GM23338 (cell line): ENCODE data around the gene DMAC1. TPM values are rescaled to one million over a fixed set of nuclear protein-coding genes. Genes with fewer than 3 reads are reported as not detected.

Experiments
- ATAC-seq: fragments of 200-7000 bp; cut with Tn5 transposase; 3 replicates; pipeline ENCODE4 v1.9.1; 2020
- DNase-seq: peaks from one replicate; pipeline ENCODE4 v3.0.0-alpha.2; 2015; ENCODE audit warnings: low spot score
- H2AFZ ChIP-seq: fragments of 200-600 bp; sonication (generic); 2 replicates; pipeline ENCODE4 v1.8.0; 2016; ENCODE audit warnings: antibody characterized with exemption, mild to moderate bottlenecking, moderate library complexity
- H3F3A ChIP-seq: fragments of 200-600 bp; sonication (generic); replicated peaks from 2 replicates; pipeline ENCODE4 v1.8.0; 2017; ENCODE audit warnings: antibody characterized with exemption, mixed run types, low read depth
- H3K27ac ChIP-seq: fragments of 200-600 bp; sonication (generic); 2 replicates; pipeline ENCODE4 v1.6.1; 2016; ENCODE audit warnings: low read depth
- H3K27me3 ChIP-seq: fragments of 200-600 bp; sonication (generic); 2 replicates; pipeline ENCODE4 v1.8.0; 2016; ENCODE audit warnings: mild to moderate bottlenecking, mixed run types, moderate library complexity; ENCODE audit not compliant: insufficient read depth
- H3K36me3 ChIP-seq: fragments of 200-600 bp; sonication (generic); 2 replicates; pipeline ENCODE4 v1.8.0; 2016; ENCODE audit warnings: mild to moderate bottlenecking; ENCODE audit not compliant: insufficient read depth
- H3K4me1 ChIP-seq: fragments of 200-600 bp; sonication (generic); 2 replicates; pipeline ENCODE4 v1.8.0; 2016; ENCODE audit warnings: mild to moderate bottlenecking, moderate library complexity; ENCODE audit not compliant: insufficient read depth
- H3K4me2 ChIP-seq: fragments of 200-600 bp; sonication (generic); 2 replicates; pipeline ENCODE4 v1.7.1; 2017; ENCODE audit warnings: mixed run types
- H3K4me3 ChIP-seq: fragments of 200-600 bp; sonication (generic); 2 replicates; pipeline ENCODE4 v1.6.1; 2016; ENCODE audit warnings: mixed run types
- H3K79me2 ChIP-seq: fragments of 200-600 bp; sonication (generic); replicated peaks from 2 replicates; pipeline ENCODE4 v1.8.0; 2017; ENCODE audit warnings: mild to moderate bottlenecking; ENCODE audit not compliant: insufficient read depth
- H3K9me2 ChIP-seq: fragments of 200-600 bp; sonication (generic); 2 replicates; pipeline ENCODE4 v1.8.0; 2017; ENCODE audit not compliant: insufficient read depth
- H4K20me1 ChIP-seq: fragments of 200-600 bp; sonication (generic); replicated peaks from 2 replicates; pipeline ENCODE4 v1.8.0; 2017; ENCODE audit warnings: mild to moderate bottlenecking; ENCODE audit not compliant: insufficient read depth
- H3K27ac Mint-ChIP-seq: 2 replicates; pipeline ENCODE4 v1.8.0; 2020; ENCODE audit warnings: inconsistent platforms, mild to moderate bottlenecking, moderate library complexity, mixed read lengths
- H3K27me3 Mint-ChIP-seq: 3 replicates; pipeline ENCODE4 v1.8.0; 2022; ENCODE audit warnings: low read depth, mild to moderate bottlenecking, moderate library complexity, mixed read lengths, inconsistent platforms; ENCODE audit not compliant: insufficient read depth, poor library complexity
- H3K36me3 Mint-ChIP-seq: 3 replicates; pipeline ENCODE4 v1.8.0; 2021; ENCODE audit warnings: low read depth, mild to moderate bottlenecking, inconsistent platforms, moderate library complexity, mixed read lengths
- H3K4me1 Mint-ChIP-seq: 3 replicates; pipeline ENCODE4 v1.8.0; 2020; ENCODE audit warnings: mild to moderate bottlenecking, inconsistent platforms, mixed read lengths
- H3K4me3 Mint-ChIP-seq: 3 replicates; pipeline ENCODE4 v1.8.0; 2021; ENCODE audit warnings: moderate library complexity, mild to moderate bottlenecking, inconsistent platforms, mixed read lengths
- H3K9me3 Mint-ChIP-seq: 3 replicates; pipeline ENCODE4 v1.8.0; 2020; ENCODE audit warnings: moderate library complexity, mild to moderate bottlenecking, inconsistent platforms, mixed read lengths
- CREB1 ChIP-seq: fragments of 250-450 bp; sonication (Bioruptor Pico); IDR thresholded peaks from 2 replicates; pipeline ENCODE4 v1.5.0; 2020; ENCODE audit warnings: low read depth, mild to moderate bottlenecking, moderate library complexity
- EZH2 ChIP-seq: fragments of 200-600 bp; sonication (generic); IDR thresholded peaks from one replicate; pipeline ENCODE4 v1.8.0; 2017; ENCODE audit warnings: antibody characterized with exemption, mild to moderate bottlenecking, low read depth; ENCODE audit not compliant: unreplicated experiment
- EZH2phosphoT487 ChIP-seq: fragments of 200-600 bp; sonication (generic); IDR thresholded peaks from one replicate; pipeline ENCODE4 v1.8.1; 2018; ENCODE audit warnings: antibody characterized with exemption; ENCODE audit not compliant: unreplicated experiment
- JUNB ChIP-seq: IDR thresholded peaks from one replicate; pipeline ENCODE4 v1.6.1; 2016; ENCODE audit warnings: antibody characterized with exemption; ENCODE audit not compliant: unreplicated experiment
- NANOG ChIP-seq: IDR thresholded peaks from 2 replicates; pipeline ENCODE4 v1.6.1; 2016; ENCODE audit warnings: antibody characterized with exemption, borderline replicate concordance
- POLR2AphosphoS5 ChIP-seq: IDR thresholded peaks from 2 replicates; pipeline ENCODE4 v1.6.1; 2016; ENCODE audit warnings: antibody characterized with exemption, low read depth
- STAT1 ChIP-seq: IDR thresholded peaks from one replicate; pipeline ENCODE4 v1.6.1; 2016; ENCODE audit warnings: antibody characterized with exemption; ENCODE audit not compliant: unreplicated experiment
- ZNF114 ChIP-seq: fragments of 250-450 bp; sonication (Bioruptor Pico); IDR thresholded peaks from 2 replicates; pipeline ENCODE4 v1.5.0; 2020; ENCODE audit warnings: mild to moderate bottlenecking, moderate library complexity
- ZNF331 ChIP-seq: fragments of 250-450 bp; sonication (Bioruptor Pico); IDR thresholded peaks from 2 replicates; pipeline ENCODE4 v1.5.0; 2020; ENCODE audit warnings: low read depth, mild to moderate bottlenecking, moderate library complexity
- polyA plus RNA-seq: library from polyadenylated mRNA; unstranded; fragments of >200 nt; fragmentation: Nextera tagmentation; extraction: Ambion mirVana; gene quantifications from 2 replicates; pipeline ENCODE4 v1.2.1, GENCODE V29; 2016
- total RNA-seq: library from RNA; depleted of rRNA; stranded (reverse); fragments of >200 nt; shearing (Covaris generic); gene quantifications from 2 replicates; pipeline ENCODE4 v1.2.3, GENCODE V29; 2014
- TF ChIP-seq, protein P1 (sequence below): IDR thresholded peaks from one replicate; pipeline ENCODE4 v1.6.1; 2018; ENCODE audit warnings: antibody characterized with exemption; ENCODE audit not compliant: unreplicated experiment
- TF ChIP-seq, protein P2 (sequence below): fragments of 250-450 bp; sonication (Bioruptor Pico); IDR thresholded peaks from 2 replicates; pipeline ENCODE4 v1.5.0; 2020; ENCODE audit warnings: mild to moderate bottlenecking, moderate library complexity
- TF ChIP-seq, protein P3 (sequence below): IDR thresholded peaks from 2 replicates; pipeline ENCODE4 v1.6.1; 2016; ENCODE audit warnings: antibody characterized with exemption
- TF ChIP-seq, protein P4 (sequence below), 2 experiments: fragments of 200-600 bp in 1 of 2; sonication (generic) in 1 of 2; conservative IDR thresholded peaks; 2 replicates each; pipeline versions ENCODE4 v1.5.1 to v1.6.1; 2016 to 2017; ENCODE audit warnings: antibody characterized with exemption in 2 of 2, low read depth in 2 of 2, mild to moderate bottlenecking in 2 of 2, moderate library complexity in 1 of 2

DMAC1 gene
- total and polyA plus RNA-seq, 2 experiments from 2014 or later, result 24.6 to 116 TPM

DNA sequence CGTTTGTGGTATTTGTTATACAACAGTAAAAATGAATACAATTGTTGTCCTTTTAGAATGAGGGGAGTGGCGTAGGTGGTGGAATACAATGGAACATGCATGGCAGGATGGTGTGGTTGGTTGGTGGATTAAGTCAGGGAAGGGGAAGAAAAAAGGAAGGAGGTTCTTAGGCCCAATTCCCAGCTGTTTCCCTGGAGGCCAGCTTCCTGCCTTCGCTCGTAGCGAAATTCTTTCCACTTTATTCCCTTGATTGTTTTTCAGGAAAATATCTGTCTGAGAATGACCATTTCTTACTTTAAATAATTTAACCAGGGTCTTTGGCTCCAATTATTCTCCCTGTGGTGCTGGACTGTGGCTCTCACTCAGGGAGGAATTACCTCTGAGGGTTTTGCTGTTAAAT lies 24.1 kb upstream of the DMAC1 start:
- Mint-ChIP-seq H3K4me3 (no peak overlapping the region), H3K4me1 (no peaks in the 10 kb centered on the region)
- ATAC-seq, result no peak

More for the DNA sequence above, 24.1 kb upstream of the DMAC1 start:
- H3K4me3 ChIP-seq, result no peak overlapping the region
- no peaks in the 10 kb centered on the region for H3F3A ChIP-seq
- H2AFZ ChIP-seq, result 0 out of 2 replicates have a peak overlapping the region, but pooled peaks have one; percentile 56
- Mint-ChIP-seq H3K27ac (no peak overlapping the region), H3K27me3 (no peaks in the 10 kb centered on the region), H3K36me3 (no peaks in the 10 kb centered on the region), H3K9me3 (no peaks in the 10 kb centered on the region)
- no peaks in the 10 kb centered on the region for H3K36me3 ChIP-seq
- H3K9me2 ChIP-seq, result no peaks in the 10 kb centered on the region
- no peak for TF ChIP-seq ZNF331
- TF ChIP-seq STAT1, result no peak
- TF ChIP-seq JUNB, result no peak
- TF ChIP-seq, protein P1, sequence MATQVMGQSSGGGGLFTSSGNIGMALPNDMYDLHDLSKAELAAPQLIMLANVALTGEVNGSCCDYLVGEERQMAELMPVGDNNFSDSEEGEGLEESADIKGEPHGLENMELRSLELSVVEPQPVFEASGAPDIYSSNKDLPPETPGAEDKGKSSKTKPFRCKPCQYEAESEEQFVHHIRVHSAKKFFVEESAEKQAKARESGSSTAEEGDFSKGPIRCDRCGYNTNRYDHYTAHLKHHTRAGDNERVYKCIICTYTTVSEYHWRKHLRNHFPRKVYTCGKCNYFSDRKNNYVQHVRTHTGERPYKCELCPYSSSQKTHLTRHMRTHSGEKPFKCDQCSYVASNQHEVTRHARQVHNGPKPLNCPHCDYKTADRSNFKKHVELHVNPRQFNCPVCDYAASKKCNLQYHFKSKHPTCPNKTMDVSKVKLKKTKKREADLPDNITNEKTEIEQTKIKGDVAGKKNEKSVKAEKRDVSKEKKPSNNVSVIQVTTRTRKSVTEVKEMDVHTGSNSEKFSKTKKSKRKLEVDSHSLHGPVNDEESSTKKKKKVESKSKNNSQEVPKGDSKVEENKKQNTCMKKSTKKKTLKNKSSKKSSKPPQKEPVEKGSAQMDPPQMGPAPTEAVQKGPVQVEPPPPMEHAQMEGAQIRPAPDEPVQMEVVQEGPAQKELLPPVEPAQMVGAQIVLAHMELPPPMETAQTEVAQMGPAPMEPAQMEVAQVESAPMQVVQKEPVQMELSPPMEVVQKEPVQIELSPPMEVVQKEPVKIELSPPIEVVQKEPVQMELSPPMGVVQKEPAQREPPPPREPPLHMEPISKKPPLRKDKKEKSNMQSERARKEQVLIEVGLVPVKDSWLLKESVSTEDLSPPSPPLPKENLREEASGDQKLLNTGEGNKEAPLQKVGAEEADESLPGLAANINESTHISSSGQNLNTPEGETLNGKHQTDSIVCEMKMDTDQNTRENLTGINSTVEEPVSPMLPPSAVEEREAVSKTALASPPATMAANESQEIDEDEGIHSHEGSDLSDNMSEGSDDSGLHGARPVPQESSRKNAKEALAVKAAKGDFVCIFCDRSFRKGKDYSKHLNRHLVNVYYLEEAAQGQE, result no peak
- TF ChIP-seq POLR2AphosphoS5, result no peak
- TF ChIP-seq ZNF114, result no peak
- no peak for TF ChIP-seq EZH2
- no peak for TF ChIP-seq CREB1 (CRISPR knock-in tag)
- TF ChIP-seq NANOG, result no peak
- TF ChIP-seq, protein P2, sequence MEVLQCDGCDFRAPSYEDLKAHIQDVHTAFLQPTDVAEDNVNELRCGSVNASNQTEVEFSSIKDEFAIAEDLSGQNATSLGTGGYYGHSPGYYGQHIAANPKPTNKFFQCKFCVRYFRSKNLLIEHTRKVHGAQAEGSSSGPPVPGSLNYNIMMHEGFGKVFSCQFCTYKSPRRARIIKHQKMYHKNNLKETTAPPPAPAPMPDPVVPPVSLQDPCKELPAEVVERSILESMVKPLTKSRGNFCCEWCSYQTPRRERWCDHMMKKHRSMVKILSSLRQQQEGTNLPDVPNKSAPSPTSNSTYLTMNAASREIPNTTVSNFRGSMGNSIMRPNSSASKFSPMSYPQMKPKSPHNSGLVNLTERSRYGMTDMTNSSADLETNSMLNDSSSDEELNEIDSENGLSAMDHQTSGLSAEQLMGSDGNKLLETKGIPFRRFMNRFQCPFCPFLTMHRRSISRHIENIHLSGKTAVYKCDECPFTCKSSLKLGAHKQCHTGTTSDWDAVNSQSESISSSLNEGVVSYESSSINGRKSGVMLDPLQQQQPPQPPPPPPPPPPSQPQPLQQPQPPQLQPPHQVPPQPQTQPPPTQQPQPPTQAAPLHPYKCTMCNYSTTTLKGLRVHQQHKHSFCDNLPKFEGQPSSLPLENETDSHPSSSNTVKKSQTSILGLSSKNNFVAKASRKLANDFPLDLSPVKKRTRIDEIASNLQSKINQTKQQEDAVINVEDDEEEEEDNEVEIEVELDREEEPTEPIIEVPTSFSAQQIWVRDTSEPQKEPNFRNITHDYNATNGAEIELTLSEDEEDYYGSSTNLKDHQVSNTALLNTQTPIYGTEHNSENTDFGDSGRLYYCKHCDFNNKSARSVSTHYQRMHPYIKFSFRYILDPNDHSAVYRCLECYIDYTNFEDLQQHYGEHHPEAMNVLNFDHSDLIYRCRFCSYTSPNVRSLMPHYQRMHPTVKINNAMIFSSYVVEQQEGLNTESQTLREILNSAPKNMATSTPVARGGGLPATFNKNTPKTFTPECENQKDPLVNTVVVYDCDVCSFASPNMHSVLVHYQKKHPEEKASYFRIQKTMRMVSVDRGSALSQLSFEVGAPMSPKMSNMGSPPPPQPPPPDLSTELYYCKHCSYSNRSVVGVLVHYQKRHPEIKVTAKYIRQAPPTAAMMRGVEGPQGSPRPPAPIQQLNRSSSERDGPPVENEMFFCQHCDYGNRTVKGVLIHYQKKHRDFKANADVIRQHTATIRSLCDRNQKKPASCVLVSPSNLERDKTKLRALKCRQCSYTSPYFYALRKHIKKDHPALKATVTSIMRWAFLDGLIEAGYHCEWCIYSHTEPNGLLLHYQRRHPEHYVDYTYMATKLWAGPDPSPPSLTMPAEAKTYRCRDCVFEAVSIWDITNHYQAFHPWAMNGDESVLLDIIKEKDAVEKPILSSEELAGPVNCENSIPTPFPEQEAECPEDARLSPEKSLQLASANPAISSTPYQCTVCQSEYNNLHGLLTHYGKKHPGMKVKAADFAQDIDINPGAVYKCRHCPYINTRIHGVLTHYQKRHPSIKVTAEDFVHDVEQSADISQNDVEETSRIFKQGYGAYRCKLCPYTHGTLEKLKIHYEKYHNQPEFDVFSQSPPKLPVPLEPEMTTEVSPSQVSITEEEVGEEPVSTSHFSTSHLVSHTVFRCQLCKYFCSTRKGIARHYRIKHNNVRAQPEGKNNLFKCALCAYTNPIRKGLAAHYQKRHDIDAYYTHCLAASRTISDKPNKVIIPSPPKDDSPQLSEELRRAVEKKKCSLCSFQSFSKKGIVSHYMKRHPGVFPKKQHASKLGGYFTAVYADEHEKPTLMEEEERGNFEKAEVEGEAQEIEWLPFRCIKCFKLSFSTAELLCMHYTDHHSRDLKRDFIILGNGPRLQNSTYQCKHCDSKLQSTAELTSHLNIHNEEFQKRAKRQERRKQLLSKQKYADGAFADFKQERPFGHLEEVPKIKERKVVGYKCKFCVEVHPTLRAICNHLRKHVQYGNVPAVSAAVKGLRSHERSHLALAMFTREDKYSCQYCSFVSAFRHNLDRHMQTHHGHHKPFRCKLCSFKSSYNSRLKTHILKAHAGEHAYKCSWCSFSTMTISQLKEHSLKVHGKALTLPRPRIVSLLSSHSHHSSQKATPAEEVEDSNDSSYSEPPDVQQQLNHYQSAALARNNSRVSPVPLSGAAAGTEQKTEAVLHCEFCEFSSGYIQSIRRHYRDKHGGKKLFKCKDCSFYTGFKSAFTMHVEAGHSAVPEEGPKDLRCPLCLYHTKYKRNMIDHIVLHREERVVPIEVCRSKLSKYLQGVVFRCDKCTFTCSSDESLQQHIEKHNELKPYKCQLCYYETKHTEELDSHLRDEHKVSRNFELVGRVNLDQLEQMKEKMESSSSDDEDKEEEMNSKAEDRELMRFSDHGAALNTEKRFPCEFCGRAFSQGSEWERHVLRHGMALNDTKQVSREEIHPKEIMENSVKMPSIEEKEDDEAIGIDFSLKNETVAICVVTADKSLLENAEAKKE (CRISPR knock-in tag), result no peak
- TF ChIP-seq EZH2phosphoT487, result no peak
- TF ChIP-seq, protein P3, sequence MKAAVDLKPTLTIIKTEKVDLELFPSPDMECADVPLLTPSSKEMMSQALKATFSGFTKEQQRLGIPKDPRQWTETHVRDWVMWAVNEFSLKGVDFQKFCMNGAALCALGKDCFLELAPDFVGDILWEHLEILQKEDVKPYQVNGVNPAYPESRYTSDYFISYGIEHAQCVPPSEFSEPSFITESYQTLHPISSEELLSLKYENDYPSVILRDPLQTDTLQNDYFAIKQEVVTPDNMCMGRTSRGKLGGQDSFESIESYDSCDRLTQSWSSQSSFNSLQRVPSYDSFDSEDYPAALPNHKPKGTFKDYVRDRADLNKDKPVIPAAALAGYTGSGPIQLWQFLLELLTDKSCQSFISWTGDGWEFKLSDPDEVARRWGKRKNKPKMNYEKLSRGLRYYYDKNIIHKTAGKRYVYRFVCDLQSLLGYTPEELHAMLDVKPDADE, result no peak
- TF ChIP-seq, protein P4, sequence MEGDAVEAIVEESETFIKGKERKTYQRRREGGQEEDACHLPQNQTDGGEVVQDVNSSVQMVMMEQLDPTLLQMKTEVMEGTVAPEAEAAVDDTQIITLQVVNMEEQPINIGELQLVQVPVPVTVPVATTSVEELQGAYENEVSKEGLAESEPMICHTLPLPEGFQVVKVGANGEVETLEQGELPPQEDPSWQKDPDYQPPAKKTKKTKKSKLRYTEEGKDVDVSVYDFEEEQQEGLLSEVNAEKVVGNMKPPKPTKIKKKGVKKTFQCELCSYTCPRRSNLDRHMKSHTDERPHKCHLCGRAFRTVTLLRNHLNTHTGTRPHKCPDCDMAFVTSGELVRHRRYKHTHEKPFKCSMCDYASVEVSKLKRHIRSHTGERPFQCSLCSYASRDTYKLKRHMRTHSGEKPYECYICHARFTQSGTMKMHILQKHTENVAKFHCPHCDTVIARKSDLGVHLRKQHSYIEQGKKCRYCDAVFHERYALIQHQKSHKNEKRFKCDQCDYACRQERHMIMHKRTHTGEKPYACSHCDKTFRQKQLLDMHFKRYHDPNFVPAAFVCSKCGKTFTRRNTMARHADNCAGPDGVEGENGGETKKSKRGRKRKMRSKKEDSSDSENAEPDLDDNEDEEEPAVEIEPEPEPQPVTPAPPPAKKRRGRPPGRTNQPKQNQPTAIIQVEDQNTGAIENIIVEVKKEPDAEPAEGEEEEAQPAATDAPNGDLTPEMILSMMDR (conservative IDR thresholded peaks at IDR 0.05; ENCODE audit: low read depth in 2 of 2), result no peak
- no peaks in the 10 kb centered on the region for H4K20me1 ChIP-seq
- H3K4me1 ChIP-seq, result no peaks in the 10 kb centered on the region
- no peak overlapping the region for H3K27ac ChIP-seq
- H3K79me2 ChIP-seq, result no peaks in the 10 kb centered on the region
- H3K4me2 ChIP-seq, result no peak overlapping the region
- no peaks in the 10 kb centered on the region for H3K27me3 ChIP-seq
- DNase-seq, result no peak
